ENCODE measurements around the gene CD93.

The CD93 gene

GRCh38 chr20:23116311-23117089, 30.4 kb upstream of the CD93 start:
- peak overlapping the region; percentile 62; the same call in 1 of the 2 replicates for H3K9ac ChIP-seq (ENCODE audit: low read length)
- no peak for TF ChIP-seq EZH2phosphoT487 (IDR thresholded peaks at IDR 0.05; ENCODE audit: low read depth)
- TF ChIP-seq, protein P1, sequence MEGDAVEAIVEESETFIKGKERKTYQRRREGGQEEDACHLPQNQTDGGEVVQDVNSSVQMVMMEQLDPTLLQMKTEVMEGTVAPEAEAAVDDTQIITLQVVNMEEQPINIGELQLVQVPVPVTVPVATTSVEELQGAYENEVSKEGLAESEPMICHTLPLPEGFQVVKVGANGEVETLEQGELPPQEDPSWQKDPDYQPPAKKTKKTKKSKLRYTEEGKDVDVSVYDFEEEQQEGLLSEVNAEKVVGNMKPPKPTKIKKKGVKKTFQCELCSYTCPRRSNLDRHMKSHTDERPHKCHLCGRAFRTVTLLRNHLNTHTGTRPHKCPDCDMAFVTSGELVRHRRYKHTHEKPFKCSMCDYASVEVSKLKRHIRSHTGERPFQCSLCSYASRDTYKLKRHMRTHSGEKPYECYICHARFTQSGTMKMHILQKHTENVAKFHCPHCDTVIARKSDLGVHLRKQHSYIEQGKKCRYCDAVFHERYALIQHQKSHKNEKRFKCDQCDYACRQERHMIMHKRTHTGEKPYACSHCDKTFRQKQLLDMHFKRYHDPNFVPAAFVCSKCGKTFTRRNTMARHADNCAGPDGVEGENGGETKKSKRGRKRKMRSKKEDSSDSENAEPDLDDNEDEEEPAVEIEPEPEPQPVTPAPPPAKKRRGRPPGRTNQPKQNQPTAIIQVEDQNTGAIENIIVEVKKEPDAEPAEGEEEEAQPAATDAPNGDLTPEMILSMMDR (IDR thresholded peaks at IDR 0.05; ENCODE audit: low read depth, low read length), result no peak
- H4K20me1 ChIP-seq (ENCODE audit: insufficient read depth, low read length), result no peaks in the 10 kb centered on the region
- H3K9me3 ChIP-seq (ENCODE audit: insufficient read depth, low read length), result no peaks in the 10 kb centered on the region
- H3K36me3 ChIP-seq (replicated peaks; ENCODE audit: low read depth, low read length), result no peaks in the 10 kb centered on the region
- H2AFZ ChIP-seq (ENCODE audit: low read depth, low read length), result peak overlapping the region; percentile 41; the same call in 1 of the 2 replicates
- H3K79me2 ChIP-seq (ENCODE audit: low read length), result no peaks in the 10 kb centered on the region
- peak overlapping the region; percentile 79 for H3K27ac ChIP-seq (ENCODE audit: low read length)
- H3K4me3 ChIP-seq (ENCODE audit: low read length), result peak overlapping the region; percentile 20
- H3K27me3 ChIP-seq (ENCODE audit: low read depth, low read length), result no peaks in the 10 kb centered on the region
- H3K4me1 ChIP-seq (ENCODE audit: low read length), result peaks cover 74% of the 10 kb centered on the region
- H3K4me2 ChIP-seq (ENCODE audit: low read length), result peak overlapping the region; percentile 78

DNA sequence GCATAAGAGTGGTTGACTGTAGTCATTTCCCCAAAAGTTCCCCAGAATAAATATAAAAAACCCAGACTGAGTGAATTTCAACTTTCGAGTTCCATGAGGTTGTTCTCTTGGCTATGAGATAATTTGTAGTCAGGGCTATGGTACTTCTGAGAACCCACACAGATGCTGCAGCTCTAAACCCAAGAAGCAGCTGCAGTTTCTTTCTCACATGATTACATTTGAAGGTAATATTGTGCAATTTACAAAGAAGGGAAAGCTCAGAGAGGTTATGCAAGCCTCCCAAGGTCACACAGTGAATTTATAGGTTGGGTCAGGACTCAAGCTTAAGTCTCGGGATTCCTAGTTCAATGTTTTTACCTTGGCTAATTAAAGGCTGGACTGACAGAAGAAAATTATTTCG, 29.7 kb upstream of the CD93 start:
- no peaks in the 10 kb centered on the region for H3K36me3 ChIP-seq (replicated peaks; ENCODE audit: low read depth, low read length)
- H3K9ac ChIP-seq (ENCODE audit: low read length), result peak overlapping the region; percentile 62; the same call in 1 of the 2 replicates
- peak overlapping the region; percentile 20; the same call in 1 of the 2 replicates for H3K4me3 ChIP-seq (ENCODE audit: low read length)
- peak overlapping the region; percentile 79 for H3K27ac ChIP-seq (ENCODE audit: low read length)
- no peaks in the 10 kb centered on the region for H3K9me3 ChIP-seq (ENCODE audit: insufficient read depth, low read length)
- no peak for TF ChIP-seq EZH2phosphoT487 (IDR thresholded peaks at IDR 0.05; ENCODE audit: low read depth)
- TF ChIP-seq, protein P1 (IDR thresholded peaks at IDR 0.05; ENCODE audit: low read depth, low read length), result no peak
- H4K20me1 ChIP-seq (ENCODE audit: insufficient read depth, low read length), result no peaks in the 10 kb centered on the region
- no peaks in the 10 kb centered on the region for H3K79me2 ChIP-seq (ENCODE audit: low read length)
- no peaks in the 10 kb centered on the region for H3K27me3 ChIP-seq (ENCODE audit: low read depth, low read length)
- peak overlapping the region; percentile 78 for H3K4me2 ChIP-seq (ENCODE audit: low read length)
- H2AFZ ChIP-seq (ENCODE audit: low read depth, low read length), result no peak overlapping the region
- H3K4me1 ChIP-seq (ENCODE audit: low read length), result peaks cover 69% of the 10 kb centered on the region

- H3K36me3 ChIP-seq (replicated peaks; ENCODE audit: low read depth, low read length), result no peaks in the 10 kb centered on the region
- H3K9me3 ChIP-seq (ENCODE audit: insufficient read depth, low read length), result no peaks in the 10 kb centered on the region
- H3K9ac ChIP-seq (ENCODE audit: low read length), result no peak overlapping the region
- no peak overlapping the region for H3K4me3 ChIP-seq (ENCODE audit: low read length)
- H2AFZ ChIP-seq (ENCODE audit: low read depth, low read length), result no peak overlapping the region
- H4K20me1 ChIP-seq (ENCODE audit: insufficient read depth, low read length), result no peaks in the 10 kb centered on the region
- H3K79me2 ChIP-seq (ENCODE audit: low read length), result no peaks in the 10 kb centered on the region
- TF ChIP-seq, protein P1 (IDR thresholded peaks at IDR 0.05; ENCODE audit: low read depth, low read length), result no peak
- no peak for TF ChIP-seq EZH2phosphoT487 (IDR thresholded peaks at IDR 0.05; ENCODE audit: low read depth)
- H3K27ac ChIP-seq (ENCODE audit: low read length), result peak overlapping the region; percentile 79
- H3K27me3 ChIP-seq (ENCODE audit: low read depth, low read length), result no peaks in the 10 kb centered on the region
- peaks cover 66% of the 10 kb centered on the region for H3K4me1 ChIP-seq (ENCODE audit: low read length)
- peak overlapping the region; percentile 7; the same call in 1 of the 2 replicates for H3K4me2 ChIP-seq (ENCODE audit: low read length)
Observed at GRCh38 chr20:23114448-23115082, 28.4 kb upstream of the CD93 start.

GRCh38 chr20:23114018-23114417, 27.9 kb upstream of the CD93 start:
- Histone ChIP-seq H3K27me3 (ENCODE audit: low read depth, low read length) (no peaks in the 10 kb centered on the region), H3K4me2 (ENCODE audit: low read length) (peak overlapping the region; percentile 7; the same call in 1 of the 2 replicates), H3K36me3 (replicated peaks; ENCODE audit: low read depth, low read length) (no peaks in the 10 kb centered on the region), H3K9ac (ENCODE audit: low read length) (no peak overlapping the region), H4K20me1 (ENCODE audit: insufficient read depth, low read length) (no peaks in the 10 kb centered on the region), H3K4me1 (ENCODE audit: low read length) (peaks cover 61% of the 10 kb centered on the region), H3K4me3 (ENCODE audit: low read length) (no peak overlapping the region), H3K79me2 (ENCODE audit: low read length) (no peaks in the 10 kb centered on the region), H2AFZ (ENCODE audit: low read depth, low read length) (no peak overlapping the region), H3K27ac (ENCODE audit: low read length) (no peak overlapping the region), H3K9me3 (ENCODE audit: insufficient read depth, low read length) (no peaks in the 10 kb centered on the region)
- TF ChIP-seq, protein P1 (IDR thresholded peaks at IDR 0.05; ENCODE audit: low read depth, low read length), result no peak
- no peak for TF ChIP-seq EZH2phosphoT487 (IDR thresholded peaks at IDR 0.05; ENCODE audit: low read depth)

Data from OCI-LY3 (cell line).